Tibial artery (tissue), 4 donors: ENCODE data around the gene NAA10.

Source experiments
- DNase-seq, 2 donors: peaks; one replicate each; pipeline ENCODE4 v3.0.0-alpha.2; 2019
- H3K27ac ChIP-seq, 2 donors: fragments of 200-600 bp; sonication (generic) in 1 of 2; 1 replicate in 1 of 2; 2 replicates in 1 of 2; pipeline ENCODE4 v1.5.1; 2018 to 2019; ENCODE audit warnings: mild to moderate bottlenecking in 1 of 2
- H3K27me3 ChIP-seq, 2 donors: fragments of 200-600 bp; sonication (generic) in 1 of 2; one replicate each; pipeline versions ENCODE4 v1.5.1 to v1.6.0; 2016 to 2019
- H3K36me3 ChIP-seq, 3 donors: fragments of 200-600 bp; sonication (generic) in 2 of 3; one replicate each; pipeline ENCODE4 v1.5.1; 2016 to 2019; ENCODE audit warnings: mild to moderate bottlenecking in 2 of 3
- H3K4me1 ChIP-seq, 4 donors: fragments of 200-600 bp; sonication (generic) in 2 of 4; 1 replicate in 3 of 4; 2 replicates in 1 of 4; pipeline ENCODE4 v1.5.1; 2016 to 2019
- H3K4me3 ChIP-seq, 2 donors: fragments of 200-600 bp; sonication (generic) in 1 of 2; 1 replicate in 1 of 2; 2 replicates in 1 of 2; pipeline ENCODE4 v1.5.1; 2018 to 2019; ENCODE audit warnings: mild to moderate bottlenecking in 2 of 2
- H3K9me3 ChIP-seq, 3 donors: fragments of 200-600 bp; sonication (generic) in 1 of 3; one replicate each; pipeline ENCODE4 v1.5.1; 2016 to 2019
- CTCF ChIP-seq, 2 experiments: fragments of 200-600 bp in 1 of 2; fragments of 450-650 bp in 1 of 2; IDR thresholded peaks; one replicate each; pipeline ENCODE4 v1.5.1; 2017 to 2019; ENCODE audit warnings: antibody characterized with exemption in 2 of 2, mild to moderate bottlenecking in 1 of 2, moderate library complexity in 1 of 2
- intact Hi-C: fragments of 100-400 bp; cut with DNase I; formaldehyde crosslinking; loops from one replicate; pipeline ENCODE4 v1.15.0; 2023; ENCODE audit warnings: low total_unique reads

Gene NAA10

DNA sequence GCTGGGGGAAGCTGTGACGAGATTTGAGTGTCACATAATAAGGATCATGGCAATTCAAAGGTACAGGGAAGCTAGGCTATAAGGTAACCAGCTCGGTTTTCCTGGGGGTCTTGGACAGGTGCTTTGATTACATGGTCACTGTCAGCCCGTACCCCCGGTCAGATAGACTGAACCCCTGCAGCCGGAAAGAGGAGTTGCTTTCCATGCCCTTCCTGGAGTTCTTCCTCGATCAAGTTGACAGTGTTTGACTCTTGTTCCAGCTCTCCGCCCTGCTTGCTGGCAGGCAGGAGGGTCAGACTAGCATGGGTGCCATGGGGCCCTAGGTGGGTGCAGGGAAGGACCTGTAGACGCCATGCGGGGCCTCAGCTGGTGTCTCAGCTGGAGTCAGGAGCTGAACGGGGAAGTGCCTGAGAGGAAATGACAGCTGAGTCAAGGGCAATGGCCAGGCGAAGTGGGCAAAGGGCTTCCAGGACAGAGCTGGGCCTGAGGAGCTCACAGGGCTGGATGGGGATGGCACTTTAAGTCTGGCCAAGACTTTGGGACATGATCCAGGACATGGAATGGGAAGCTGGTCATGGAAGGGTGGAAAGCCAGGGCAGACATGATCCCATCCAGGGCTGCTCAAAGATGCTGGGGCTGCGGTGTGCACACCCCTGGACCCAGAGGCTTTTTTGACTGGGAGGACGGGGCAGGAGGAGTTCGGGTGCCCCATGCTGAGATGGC is 39.3 kb upstream of the NAA10 start:
- Histone ChIP-seq H3K27me3 (no peaks in the 10 kb centered on the region), H3K4me1 (peaks cover 0 to 20% (median 17%) of the 10 kb centered on the region in 4 donors), H3K9me3 (peaks cover 0 to 3% (median 0%) of the 10 kb centered on the region in 3 donors), H3K36me3 (no peaks in the 10 kb centered on the region), H3K27ac (peak overlapping the region; percentile 98 to 99), H3K4me3 (peak overlapping the region in 1 of 2 donors; percentile 88)
- TF ChIP-seq CTCF (IDR thresholded peaks at IDR 0.05): no peak
- DNase-seq: no peak
- intact Hi-C loops: no loop called here

GRCh38 chrX:153973127-153974002 is 38.5 kb upstream of the NAA10 start:
- Histone ChIP-seq H3K27me3 (no peaks in the 10 kb centered on the region), H3K4me3 (peak overlapping the region; percentile 82 to 88), H3K4me1 (peaks cover 0 to 28% (median 23%) of the 10 kb centered on the region in 4 donors), H3K9me3 (peaks cover 0 to 3% (median 0%) of the 10 kb centered on the region in 3 donors), H3K27ac (peak overlapping the region; percentile 98 to 99), H3K36me3 (no peaks in the 10 kb centered on the region)
- no peak for DNase-seq
- intact Hi-C loops: no loop called here
- no peak for TF ChIP-seq CTCF (IDR thresholded peaks at IDR 0.05)

DNA sequence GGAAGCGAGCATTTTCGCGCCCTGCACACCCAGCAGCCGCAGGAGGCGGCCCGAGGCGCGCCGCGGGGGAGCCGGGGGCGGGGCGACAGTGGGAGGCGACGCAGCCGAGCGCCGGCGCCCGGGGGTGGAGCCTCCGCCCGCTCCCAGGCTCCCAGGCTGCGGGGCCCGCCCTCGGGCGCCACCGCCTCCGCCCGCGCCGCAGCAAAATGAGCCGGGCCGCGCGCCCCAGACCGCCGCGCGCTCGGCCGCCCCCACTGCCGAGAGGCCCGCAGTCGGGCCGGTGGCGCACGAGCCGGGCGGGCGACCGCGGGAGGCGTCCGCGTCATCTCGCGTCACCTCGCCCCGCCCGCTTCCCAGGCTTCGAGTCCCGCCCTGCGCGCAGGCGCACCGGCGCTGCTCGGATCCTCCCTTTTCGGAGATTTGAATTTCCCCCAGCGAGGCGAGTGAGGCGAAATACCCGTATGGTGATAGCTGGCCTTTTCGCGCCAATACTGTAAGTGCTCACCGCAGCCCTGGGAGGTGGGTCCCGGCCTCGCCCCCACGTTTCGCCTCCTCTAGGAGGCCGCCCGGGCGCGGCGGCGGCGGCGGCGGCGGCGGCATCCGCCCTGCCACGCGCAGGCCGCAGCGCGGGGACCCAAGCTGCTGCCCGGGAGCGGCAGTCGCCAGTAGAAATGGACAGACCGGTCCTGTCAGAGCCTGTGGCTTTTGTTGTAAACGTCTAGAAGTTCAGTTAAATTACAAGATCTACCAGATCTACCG is 37.7 kb upstream of the NAA10 start, which contains the start of gene TMEM187:
Gene TMEM187, plus strand, starts transcription at position 387 of the 759 bp plus-strand sequence. CDS start 9,309 bp downstream, outside the sequence.
- Histone ChIP-seq H3K4me1 (peaks cover 0 to 36% (median 31%) of the 10 kb centered on the region in 4 donors), H3K4me3 (peak within 1 kb of the TSS; percentile 82 to 88), H3K27ac (peak within 1 kb of the TSS; percentile 98 to 99), H3K27me3 (no peaks in the 10 kb centered on the region), H3K9me3 (peaks cover 0 to 3% (median 0%) of the 10 kb centered on the region in 3 donors), H3K36me3 (no peaks in the 10 kb centered on the region)
- intact Hi-C loops: no loop called here
- TF ChIP-seq CTCF (IDR thresholded peaks at IDR 0.05): no peak
- peak; percentile 73 to 89 for DNase-seq

DNA sequence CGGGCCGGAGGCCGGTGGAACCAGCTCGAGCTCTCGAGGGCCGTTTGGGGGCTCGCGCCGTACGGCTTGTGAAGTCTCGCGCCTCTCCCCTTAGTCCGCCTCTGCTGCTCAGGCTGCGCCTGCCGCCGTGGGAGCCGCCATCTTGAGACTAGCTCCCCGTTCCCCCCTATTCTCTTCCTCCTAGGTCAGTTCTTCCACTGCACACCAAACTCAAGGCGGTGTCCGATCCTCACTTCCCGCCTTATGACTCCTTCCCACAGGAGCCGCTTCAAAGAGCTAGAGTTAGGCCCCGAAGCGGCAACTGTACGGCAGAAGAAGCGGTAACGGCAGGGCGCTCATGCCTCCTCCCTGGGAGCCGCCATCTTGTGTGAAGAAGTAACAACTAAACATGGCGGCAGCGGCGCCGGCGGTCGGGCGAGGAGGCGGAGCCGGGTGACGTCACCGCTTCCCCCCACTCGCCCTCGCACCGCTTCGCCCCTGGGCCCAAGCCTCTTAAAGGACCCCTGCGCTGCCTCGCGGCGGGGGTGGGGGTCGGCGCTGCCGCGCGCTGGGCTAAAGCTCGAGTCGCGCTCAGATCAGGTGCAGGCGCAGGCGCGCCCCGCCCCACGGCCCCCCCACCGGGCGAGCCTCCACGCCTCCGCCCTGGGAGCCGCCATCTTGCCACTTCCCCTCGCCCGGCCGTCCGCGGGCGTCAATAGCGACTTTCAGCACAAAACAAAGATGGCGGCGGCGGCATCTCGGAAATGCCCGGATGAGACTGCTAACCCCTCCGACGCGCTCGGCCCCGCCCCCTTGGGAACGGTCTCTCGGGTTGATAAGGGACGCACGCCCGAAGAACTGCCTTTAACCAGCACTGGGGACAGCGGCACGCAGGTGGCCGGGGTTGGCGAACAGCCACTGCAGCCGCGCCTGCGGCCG is 36.9 kb upstream of the NAA10 start, which contains the start of gene HCFC1:
Gene HCFC1, minus strand, starts transcription at position 369 of the 918 bp plus-strand sequence. CDS start 978 bp downstream, outside the sequence.
- Histone ChIP-seq H3K9me3 (peaks cover 0 to 3% (median 0%) of the 10 kb centered on the region in 3 donors), H3K4me1 (peaks cover 0 to 45% (median 39%) of the 10 kb centered on the region in 4 donors), H3K27me3 (no peaks in the 10 kb centered on the region), H3K27ac (peak within 1 kb of the TSS; percentile 98 to 99), H3K4me3 (peak within 1 kb of the TSS; percentile 82 to 88), H3K36me3 (no peaks in the 10 kb centered on the region)
- no peak for TF ChIP-seq CTCF (IDR thresholded peaks at IDR 0.05)
- peak; percentile 91 to 95 for DNase-seq
- intact Hi-C loops: no loop called here
